ENCODE data around the gene OR2D3.
"Not testable (repeated sequence)": the region's sequence is repeated elsewhere in the genome, so short reads cannot be mapped to it uniquely, and the experiment has no call there.

OR2D3 gene, protein sequence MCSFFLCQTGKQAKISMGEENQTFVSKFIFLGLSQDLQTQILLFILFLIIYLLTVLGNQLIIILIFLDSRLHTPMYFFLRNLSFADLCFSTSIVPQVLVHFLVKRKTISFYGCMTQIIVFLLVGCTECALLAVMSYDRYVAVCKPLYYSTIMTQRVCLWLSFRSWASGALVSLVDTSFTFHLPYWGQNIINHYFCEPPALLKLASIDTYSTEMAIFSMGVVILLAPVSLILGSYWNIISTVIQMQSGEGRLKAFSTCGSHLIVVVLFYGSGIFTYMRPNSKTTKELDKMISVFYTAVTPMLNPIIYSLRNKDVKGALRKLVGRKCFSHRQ

GRCh38 chr11:6920702-6921101 is at the start of gene OR2D3:
Gene OR2D3 (plus strand): TSS chr11:6921002. CDS start chr11:6921002, 0 bp downstream.
- no peaks in the 10 kb centered on the region for H3K36me3 ChIP-seq (ENCODE audit: insufficient read depth, low read length)
- H3K27ac ChIP-seq = no peak within 1 kb of the TSS
- no peak for DNase-seq (ENCODE audit: low read depth, low spot score)
- H3K4me3 ChIP-seq = no peak within 1 kb of the TSS
- TF ChIP-seq POLR2AphosphoS5 (IDR thresholded peaks at IDR 0.05; ENCODE audit: borderline replicate concordance, low read depth, low read length) = no peak
- TF ChIP-seq FOXP2 (optimal IDR thresholded peaks at IDR 0.05; ENCODE audit: control extremely low read depth, extremely low read length, insufficient read depth) = no peak
- no peak for TF ChIP-seq EZH2 (IDR thresholded peaks at IDR 0.05)
- no peaks in the 10 kb centered on the region for H3K9me3 ChIP-seq (ENCODE audit: low read depth, low read length)
- H3K9ac ChIP-seq (ENCODE audit: insufficient read length) = no peak within 1 kb of the TSS

DNA sequence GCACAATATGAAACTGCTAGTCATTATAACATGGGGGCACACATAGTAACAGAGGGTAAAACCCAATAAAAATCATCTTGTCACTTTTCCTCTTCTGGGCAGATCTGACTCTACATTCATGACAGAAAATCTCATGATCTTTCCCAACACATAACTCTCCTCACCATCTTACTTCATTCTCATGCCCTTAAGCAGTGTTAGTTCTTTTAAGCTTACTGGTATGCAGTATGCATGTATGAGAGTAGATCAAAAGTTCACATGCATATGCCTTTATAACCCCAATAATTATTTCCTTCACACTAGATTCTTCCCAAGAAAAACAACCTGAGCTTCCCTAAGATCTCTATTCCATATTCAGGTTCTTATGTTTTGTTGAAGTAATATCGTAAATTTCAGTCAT is 49.5 kb upstream of the OR2D3 start:
- DNase-seq (ENCODE audit: low read depth, low spot score) = no peak
- TF ChIP-seq POLR2AphosphoS5 (IDR thresholded peaks at IDR 0.05; ENCODE audit: borderline replicate concordance, low read depth, low read length) (no peak), EZH2 (IDR thresholded peaks at IDR 0.05) (no peak), FOXP2 (optimal IDR thresholded peaks at IDR 0.05; ENCODE audit: control extremely low read depth, extremely low read length, insufficient read depth) (no peak)

DNA sequence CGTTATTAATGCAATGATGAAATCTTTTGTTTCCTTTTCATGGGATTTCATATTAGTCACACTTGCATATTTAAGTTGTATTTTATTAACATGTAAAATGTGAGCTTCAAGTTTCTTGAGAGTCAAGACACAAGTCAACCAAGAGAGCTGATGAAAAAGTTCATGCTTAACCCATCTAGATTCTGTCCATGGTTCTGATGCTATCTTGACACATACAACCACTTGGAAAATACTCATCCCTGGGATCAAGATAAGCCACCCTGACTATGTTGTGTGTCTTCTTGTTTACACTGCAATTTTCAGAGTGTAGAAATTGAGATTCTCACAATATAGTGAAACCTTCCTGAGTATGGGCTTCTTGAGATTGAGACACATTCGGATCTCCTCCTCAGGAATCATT is 45.0 kb upstream of the OR2D3 start:
- H3K4me3 ChIP-seq = no peak overlapping the region
- no peak overlapping the region for H3K27ac ChIP-seq
- no peaks in the 10 kb centered on the region for H3K36me3 ChIP-seq (ENCODE audit: insufficient read depth, low read length)
- no peak overlapping the region for H3K9ac ChIP-seq (ENCODE audit: insufficient read length)
- no peak for DNase-seq (ENCODE audit: low read depth, low spot score)
- H3K9me3 ChIP-seq (ENCODE audit: low read depth, low read length) = no peaks in the 10 kb centered on the region
- TF ChIP-seq FOXP2 (optimal IDR thresholded peaks at IDR 0.05; ENCODE audit: control extremely low read depth, extremely low read length, insufficient read depth) = no peak
- TF ChIP-seq POLR2AphosphoS5 (IDR thresholded peaks at IDR 0.05; ENCODE audit: borderline replicate concordance, low read depth, low read length) = no peak
- TF ChIP-seq EZH2 (IDR thresholded peaks at IDR 0.05) = no peak

More for the DNA sequence above, 49.5 kb upstream of the OR2D3 start:
- Histone ChIP-seq H3K4me3 (no peak overlapping the region), H3K27ac (no peak overlapping the region), H3K9ac (ENCODE audit: insufficient read length) (no peak overlapping the region), H3K36me3 (ENCODE audit: insufficient read depth, low read length) (no peaks in the 10 kb centered on the region), H3K9me3 (ENCODE audit: low read depth, low read length) (no peaks in the 10 kb centered on the region)

DNA sequence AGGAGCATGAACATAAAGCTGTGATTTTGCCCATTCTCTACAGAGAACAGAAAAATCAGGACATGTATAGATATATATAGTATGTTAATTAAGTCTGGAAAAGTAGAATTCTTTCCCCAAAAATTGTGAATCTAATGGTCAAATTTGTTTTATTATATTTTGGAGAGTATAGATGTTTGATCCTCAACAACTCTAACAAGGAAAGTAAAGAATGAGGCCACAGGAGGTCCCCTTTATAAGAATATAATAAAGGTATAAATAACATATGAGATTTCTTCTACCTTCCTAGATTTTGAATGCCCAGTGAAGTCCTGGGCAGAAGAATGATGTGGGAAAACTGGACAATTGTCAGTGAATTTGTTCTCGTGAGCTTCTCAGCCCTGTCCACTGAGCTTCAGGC is 44.5 kb upstream of the OR2D3 start, which contains the start of gene OR10A4:
Gene OR10A4 (plus strand): TSS at position 301 of the 400 bp plus-strand sequence. CDS start 23 bp downstream, at position 324.
- TF ChIP-seq FOXP2 (optimal IDR thresholded peaks at IDR 0.05; ENCODE audit: control extremely low read depth, extremely low read length, insufficient read depth) (no peak), POLR2AphosphoS5 (IDR thresholded peaks at IDR 0.05; ENCODE audit: borderline replicate concordance, low read depth, low read length) (no peak), EZH2 (IDR thresholded peaks at IDR 0.05) (no peak)
- Histone ChIP-seq H3K9ac (ENCODE audit: insufficient read length) (no peak within 1 kb of the TSS), H3K9me3 (ENCODE audit: low read depth, low read length) (no peaks in the 10 kb centered on the region), H3K4me3 (no peak within 1 kb of the TSS), H3K27ac (no peak within 1 kb of the TSS), H3K36me3 (ENCODE audit: insufficient read depth, low read length) (no peaks in the 10 kb centered on the region)
- DNase-seq (ENCODE audit: low read depth, low spot score) = no peak

GRCh38 chr11:6876914-6877313 is 43.9 kb upstream of the OR2D3 start:
- DNase-seq (ENCODE audit: low read depth, low spot score) = no peak
- no peaks in the 10 kb centered on the region for H3K9me3 ChIP-seq (ENCODE audit: low read depth, low read length)
- TF ChIP-seq FOXP2 (optimal IDR thresholded peaks at IDR 0.05; ENCODE audit: control extremely low read depth, extremely low read length, insufficient read depth) = no peak
- TF ChIP-seq EZH2 (IDR thresholded peaks at IDR 0.05) = no peak
- TF ChIP-seq POLR2AphosphoS5 (IDR thresholded peaks at IDR 0.05; ENCODE audit: borderline replicate concordance, low read depth, low read length) = no peak
- no peak overlapping the region for H3K27ac ChIP-seq
- H3K4me3 ChIP-seq = no peak overlapping the region
- H3K9ac ChIP-seq (ENCODE audit: insufficient read length) = no peak overlapping the region
- no peaks in the 10 kb centered on the region for H3K36me3 ChIP-seq (ENCODE audit: insufficient read depth, low read length)

GRCh38 chr11:6882751-6883150 is 38.1 kb upstream of the OR2D3 start:
- no peak for DNase-seq (ENCODE audit: low read depth, low spot score)
- Histone ChIP-seq H3K4me3 (no peak overlapping the region), H3K36me3 (ENCODE audit: insufficient read depth, low read length) (no peaks in the 10 kb centered on the region), H3K9me3 (ENCODE audit: low read depth, low read length) (no peaks in the 10 kb centered on the region), H3K27ac (no peak overlapping the region), H3K9ac (ENCODE audit: insufficient read length) (no peak overlapping the region)
- TF ChIP-seq FOXP2 (optimal IDR thresholded peaks at IDR 0.05; ENCODE audit: control extremely low read depth, extremely low read length, insufficient read depth) = no peak
- no peak for TF ChIP-seq EZH2 (IDR thresholded peaks at IDR 0.05)
- no peak for TF ChIP-seq POLR2AphosphoS5 (IDR thresholded peaks at IDR 0.05; ENCODE audit: borderline replicate concordance, low read depth, low read length)

DNA sequence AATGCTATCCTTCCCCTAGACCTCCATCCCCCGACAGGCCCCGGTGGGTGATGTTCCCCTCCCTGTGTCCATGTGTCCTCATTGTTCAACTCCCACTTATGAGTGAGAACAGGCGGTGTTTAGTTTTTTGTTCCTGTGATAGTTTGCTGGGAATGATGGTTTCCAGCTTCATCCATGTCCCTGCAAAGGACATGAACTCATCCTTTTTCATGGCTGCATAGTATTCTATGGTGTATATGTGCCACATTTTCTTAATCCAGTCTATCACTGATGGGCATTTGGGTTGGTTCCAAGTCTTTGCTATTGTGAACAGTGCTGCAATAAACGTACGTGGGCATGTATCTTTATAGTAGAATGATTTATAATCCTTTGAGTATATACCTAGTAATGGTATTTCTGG is 33.1 kb upstream of the OR2D3 start:
- DNase-seq (ENCODE audit: low read depth, low spot score); H3K4me3 ChIP-seq; H3K27ac ChIP-seq; H3K9ac ChIP-seq (ENCODE audit: insufficient read length); H3K36me3 ChIP-seq (ENCODE audit: insufficient read depth, low read length); H3K9me3 ChIP-seq (ENCODE audit: low read depth, low read length): not testable (repeated sequence)

DNA sequence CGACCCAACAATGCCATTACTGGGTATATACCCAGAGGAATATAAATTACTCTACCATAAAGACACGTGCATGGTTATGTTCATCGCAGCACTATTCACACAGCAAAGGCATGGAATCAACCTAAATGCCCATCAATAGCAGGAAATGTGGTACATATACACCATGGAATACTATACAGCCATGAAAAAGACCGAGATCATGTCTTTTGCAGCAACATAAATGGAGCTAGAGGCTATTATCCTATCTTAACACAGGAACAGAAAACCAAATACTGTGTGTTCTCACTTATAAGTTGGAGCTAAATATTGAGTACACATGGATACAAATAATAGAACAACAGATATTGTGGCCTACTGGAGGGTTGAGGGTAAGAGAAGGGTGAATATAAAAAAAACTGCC is 32.0 kb upstream of the OR2D3 start:
- TF ChIP-seq EZH2 (IDR thresholded peaks at IDR 0.05) = no peak
- TF ChIP-seq FOXP2 (optimal IDR thresholded peaks at IDR 0.05; ENCODE audit: control extremely low read depth, extremely low read length, insufficient read depth) = no peak
- no peak for TF ChIP-seq POLR2AphosphoS5 (IDR thresholded peaks at IDR 0.05; ENCODE audit: borderline replicate concordance, low read depth, low read length)
- H3K4me3 ChIP-seq = no peak overlapping the region
- H3K9me3 ChIP-seq (ENCODE audit: low read depth, low read length) = no peaks in the 10 kb centered on the region
- no peak overlapping the region for H3K9ac ChIP-seq (ENCODE audit: insufficient read length)
- no peaks in the 10 kb centered on the region for H3K36me3 ChIP-seq (ENCODE audit: insufficient read depth, low read length)
- no peak overlapping the region for H3K27ac ChIP-seq
- DNase-seq (ENCODE audit: low read depth, low spot score) = no peak

DNA sequence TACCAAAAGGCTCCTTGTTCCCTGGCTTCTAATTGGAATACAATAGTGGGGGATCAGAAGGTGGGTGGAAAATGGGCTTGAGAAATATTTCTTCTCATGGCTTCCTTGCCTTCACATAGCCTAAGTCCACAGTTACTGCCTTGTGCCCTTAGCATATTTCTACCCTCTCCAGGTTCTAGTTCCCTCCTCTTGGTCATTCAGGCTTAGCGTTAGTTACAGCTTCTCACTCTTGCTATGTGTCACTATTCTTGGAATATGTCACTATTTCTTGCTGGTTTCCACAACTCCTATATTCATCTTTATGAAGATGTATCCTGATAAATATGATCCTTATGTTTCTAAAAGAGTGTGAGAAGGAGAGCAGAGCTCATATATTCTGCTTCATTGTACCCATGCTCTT is 31.0 kb upstream of the OR2D3 start:
- DNase-seq (ENCODE audit: low read depth, low spot score) = no peak
- Histone ChIP-seq H3K4me3 (no peak overlapping the region), H3K36me3 (ENCODE audit: insufficient read depth, low read length) (no peaks in the 10 kb centered on the region), H3K27ac (no peak overlapping the region), H3K9me3 (ENCODE audit: low read depth, low read length) (no peaks in the 10 kb centered on the region), H3K9ac (ENCODE audit: insufficient read length) (no peak overlapping the region)
- TF ChIP-seq FOXP2 (optimal IDR thresholded peaks at IDR 0.05; ENCODE audit: control extremely low read depth, extremely low read length, insufficient read depth) (no peak), POLR2AphosphoS5 (IDR thresholded peaks at IDR 0.05; ENCODE audit: borderline replicate concordance, low read depth, low read length) (no peak), EZH2 (IDR thresholded peaks at IDR 0.05) (no peak)
